GM13976 (cell line): ENCODE measurements around the gene ANGEL2.

ENCODE experiments used
- DNase-seq: peaks from one replicate; pipeline ENCODE4 v3.0.0; 2012; ENCODE audit warnings: low spot score
- in situ Hi-C: fragments of 300-500 bp; cut with MboI; formaldehyde crosslinking; loops from one replicate; pipeline ENCODE4 v1.12.0; 2022; ENCODE audit warnings: low sequenced_read_pairs, mixed read lengths, inconsistent platforms; ENCODE audit not compliant: unreplicated experiment
- TF ChIP-seq, protein P1 (sequence below): IDR thresholded peaks from 2 replicates; pipeline ENCODE4 v1.5.1; 2012; ENCODE audit warnings: borderline replicate concordance, mild to moderate bottlenecking; ENCODE audit not compliant: insufficient read depth; ENCODE audit errors: extremely low read depth, missing control alignments, control extremely low read depth

Gene ANGEL2

DNA sequence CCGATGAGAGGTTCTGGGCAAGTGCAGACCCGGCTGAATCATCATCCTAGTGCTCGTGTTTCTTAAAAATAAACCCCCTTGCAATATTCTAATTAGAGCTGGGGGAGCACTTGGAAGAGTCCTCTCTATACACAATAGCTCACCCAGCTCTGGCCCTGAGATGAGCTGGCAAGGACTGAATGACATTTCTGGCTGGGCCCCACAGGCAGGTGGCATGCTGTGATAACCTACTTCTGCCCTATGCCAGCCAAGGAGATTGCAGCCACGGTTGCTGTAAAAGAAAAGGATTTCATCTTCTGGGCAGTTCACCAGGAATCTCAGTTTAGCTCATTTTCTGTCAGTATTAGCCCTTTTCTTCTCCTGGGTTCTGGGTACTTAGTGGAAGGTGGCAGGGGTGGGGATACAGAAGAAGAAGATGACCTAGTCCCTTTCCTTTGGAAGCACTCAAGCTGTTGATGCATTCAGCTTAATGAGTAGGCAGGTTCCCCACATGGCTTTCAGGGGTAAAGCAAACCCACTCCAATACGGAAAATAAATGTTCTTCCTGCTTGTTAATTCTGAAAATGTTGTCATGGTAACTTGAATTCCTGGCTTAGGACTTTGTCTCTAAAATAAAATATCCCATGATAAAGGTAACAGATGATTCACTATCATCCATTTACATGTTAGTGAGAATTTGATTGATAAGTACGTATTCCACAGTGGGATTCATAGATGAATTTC is 33.1 kb downstream of the ANGEL2 start:
- TF ChIP-seq, protein P1, sequence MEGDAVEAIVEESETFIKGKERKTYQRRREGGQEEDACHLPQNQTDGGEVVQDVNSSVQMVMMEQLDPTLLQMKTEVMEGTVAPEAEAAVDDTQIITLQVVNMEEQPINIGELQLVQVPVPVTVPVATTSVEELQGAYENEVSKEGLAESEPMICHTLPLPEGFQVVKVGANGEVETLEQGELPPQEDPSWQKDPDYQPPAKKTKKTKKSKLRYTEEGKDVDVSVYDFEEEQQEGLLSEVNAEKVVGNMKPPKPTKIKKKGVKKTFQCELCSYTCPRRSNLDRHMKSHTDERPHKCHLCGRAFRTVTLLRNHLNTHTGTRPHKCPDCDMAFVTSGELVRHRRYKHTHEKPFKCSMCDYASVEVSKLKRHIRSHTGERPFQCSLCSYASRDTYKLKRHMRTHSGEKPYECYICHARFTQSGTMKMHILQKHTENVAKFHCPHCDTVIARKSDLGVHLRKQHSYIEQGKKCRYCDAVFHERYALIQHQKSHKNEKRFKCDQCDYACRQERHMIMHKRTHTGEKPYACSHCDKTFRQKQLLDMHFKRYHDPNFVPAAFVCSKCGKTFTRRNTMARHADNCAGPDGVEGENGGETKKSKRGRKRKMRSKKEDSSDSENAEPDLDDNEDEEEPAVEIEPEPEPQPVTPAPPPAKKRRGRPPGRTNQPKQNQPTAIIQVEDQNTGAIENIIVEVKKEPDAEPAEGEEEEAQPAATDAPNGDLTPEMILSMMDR = no peak
- DNase-seq = no peak
- in situ Hi-C loops = loop anchor here (25.0 kb wide), 2 partner anchors 320 to 520 kb away; no protein-coding TSS in a partner anchor

GRCh38 chr1:212981571-212982328 is 33.9 kb downstream of the ANGEL2 start:
- TF ChIP-seq, protein P1 = no peak
- in situ Hi-C loops = loop anchor here (25.0 kb wide), 2 partner anchors 319 to 519 kb away; no protein-coding TSS in a partner anchor
- no peak for DNase-seq

DNA sequence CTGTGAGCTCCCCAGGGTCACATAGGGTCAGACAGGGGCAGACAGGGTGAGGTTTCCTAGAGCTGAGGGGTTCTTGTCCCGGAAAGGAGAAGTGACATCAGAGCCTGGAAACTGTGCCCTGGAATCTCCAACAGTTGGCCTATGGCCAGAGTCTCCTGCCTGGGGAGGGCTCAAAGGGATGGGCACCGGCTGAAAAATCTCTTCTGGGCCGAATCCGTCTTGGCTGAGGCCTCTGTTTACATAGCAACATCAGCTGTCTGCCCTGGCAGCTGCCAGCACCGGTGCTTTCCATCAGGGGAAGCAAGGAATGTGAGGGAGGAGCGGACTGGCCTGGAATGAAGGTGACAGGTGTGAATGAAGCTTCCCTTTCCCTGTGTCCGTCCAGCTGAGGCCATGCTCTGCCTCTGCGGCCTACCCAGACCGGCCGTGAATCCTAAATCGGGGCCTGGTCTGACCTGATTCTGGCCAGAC is 34.6 kb downstream of the ANGEL2 start:
- no peak for DNase-seq
- in situ Hi-C loops = loop anchor here (25.0 kb wide), 2 partner anchors 319 to 519 kb away; no protein-coding TSS in a partner anchor

DNA sequence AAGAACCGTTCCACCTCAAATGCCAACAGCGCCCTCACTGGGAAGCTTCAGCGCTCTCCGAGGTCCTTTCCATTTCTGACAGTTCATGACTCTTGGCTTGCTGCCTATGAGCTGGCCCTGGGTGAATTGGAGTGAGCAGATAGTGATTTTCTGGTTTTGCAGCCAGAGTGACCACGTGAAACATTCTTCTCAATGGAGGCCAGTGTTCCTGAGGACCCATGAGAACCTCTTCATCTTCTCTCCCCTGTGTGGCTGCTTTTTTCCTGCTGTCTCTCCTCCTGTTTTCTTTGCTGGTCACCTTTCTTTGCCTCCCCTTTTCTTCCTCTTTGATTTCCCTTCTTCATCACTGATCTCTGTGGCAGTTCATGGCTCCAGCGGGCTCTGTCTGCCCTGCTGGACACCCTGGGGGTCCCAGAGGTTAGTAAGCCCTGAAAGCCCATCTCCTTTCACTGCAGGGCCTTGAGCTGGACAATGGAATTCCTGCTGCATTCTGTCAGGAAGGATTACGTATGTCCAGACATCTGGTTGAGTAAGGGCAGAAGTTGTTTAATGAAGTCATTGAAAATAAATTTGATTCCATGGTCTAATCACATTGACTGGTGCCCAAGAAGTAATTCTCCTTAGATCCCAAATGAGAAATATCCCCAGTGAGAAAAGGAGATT is 35.4 kb downstream of the ANGEL2 start:
- no peak for DNase-seq
- in situ Hi-C loops = loop anchor here (25.0 kb wide), 2 partner anchors 318 to 518 kb away; no protein-coding TSS in a partner anchor
- TF ChIP-seq, protein P1 = no peak

More for the DNA sequence above, 34.6 kb downstream of the ANGEL2 start:
- TF ChIP-seq, protein P1 = no peak

- in situ Hi-C loops = loop anchor here (25.0 kb wide), 2 partner anchors 317 to 517 kb away; no protein-coding TSS in a partner anchor
- DNase-seq = peak; percentile 78
- TF ChIP-seq, protein P1 = no peak
Observed at GRCh38 chr1:212979340-212980122, 36.1 kb downstream of the ANGEL2 start.
